Fibroblast of skin of right quadriceps (primary cell): ENCODE results near the gene TBC1D16.
"Not testable (repeated sequence)": the region's sequence is repeated elsewhere in the genome, so short reads cannot be mapped to it uniquely, and the experiment has no call there.

ENCODE experiments used
- DNase-seq: peaks from one replicate; pipeline ENCODE4 v3.0.0-alpha.2; 2013

The TBC1D16 gene

DNA sequence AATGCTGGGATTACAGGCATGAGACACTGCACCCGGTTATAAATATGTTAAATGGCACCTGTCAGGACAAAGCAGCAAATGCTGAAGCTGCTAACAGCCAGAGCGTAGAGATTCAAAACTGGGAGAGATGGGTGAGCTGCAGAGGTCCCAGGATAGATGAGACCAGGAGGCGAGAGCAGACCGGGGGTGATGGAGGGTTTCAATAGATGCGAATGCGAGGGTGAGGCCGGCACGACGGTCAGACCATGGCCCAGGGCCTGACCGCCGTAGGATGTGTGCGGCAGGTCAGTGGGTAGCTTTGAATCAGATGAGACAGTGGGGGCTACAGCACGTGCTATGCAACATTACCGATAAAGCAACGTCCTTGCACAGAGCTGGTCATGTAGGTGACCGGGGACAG is 15.0 kb upstream of the TBC1D16 start:
- no peak for DNase-seq

DNA sequence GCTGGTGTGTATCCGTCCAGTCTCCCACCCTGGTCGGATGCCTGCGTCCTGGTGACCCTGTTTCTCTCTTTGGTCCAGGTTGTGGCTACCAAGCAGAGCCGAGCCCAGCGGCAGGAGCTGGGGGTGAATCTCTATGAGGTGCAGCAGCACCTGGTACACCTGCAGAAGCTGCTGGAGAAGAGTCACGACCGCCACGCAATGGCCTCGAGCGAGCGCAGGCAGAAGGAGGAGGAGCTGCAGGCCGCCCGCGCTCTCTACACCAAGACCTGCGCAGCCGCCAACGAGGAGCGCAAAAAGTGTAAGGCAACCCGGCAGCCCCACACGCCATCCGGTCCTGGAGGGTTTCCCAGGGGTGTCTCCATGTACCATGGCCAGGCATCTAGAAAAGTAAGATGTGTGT is 14.3 kb upstream of the TBC1D16 start:
- DNase-seq, result no peak

DNA sequence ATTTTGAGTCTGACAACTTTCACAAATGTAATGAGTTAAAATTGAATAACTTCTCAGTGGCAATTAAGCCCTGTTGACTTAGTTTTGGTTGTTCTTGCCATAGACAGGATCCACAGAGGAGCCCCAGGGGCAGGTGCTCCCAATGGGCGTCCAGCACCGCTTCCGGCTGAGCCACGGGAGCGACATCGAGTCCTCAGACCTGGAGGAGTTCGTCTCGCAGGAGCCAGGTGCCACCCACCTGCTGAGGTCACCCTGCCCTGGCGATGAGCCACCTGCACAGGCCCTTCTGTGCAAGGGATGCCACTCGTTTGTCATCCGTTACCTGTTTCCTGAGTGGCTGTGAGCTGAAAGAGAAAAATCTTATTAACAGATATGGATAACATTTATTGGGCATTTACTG is 11.5 kb upstream of the TBC1D16 start:
- no peak for DNase-seq

DNA sequence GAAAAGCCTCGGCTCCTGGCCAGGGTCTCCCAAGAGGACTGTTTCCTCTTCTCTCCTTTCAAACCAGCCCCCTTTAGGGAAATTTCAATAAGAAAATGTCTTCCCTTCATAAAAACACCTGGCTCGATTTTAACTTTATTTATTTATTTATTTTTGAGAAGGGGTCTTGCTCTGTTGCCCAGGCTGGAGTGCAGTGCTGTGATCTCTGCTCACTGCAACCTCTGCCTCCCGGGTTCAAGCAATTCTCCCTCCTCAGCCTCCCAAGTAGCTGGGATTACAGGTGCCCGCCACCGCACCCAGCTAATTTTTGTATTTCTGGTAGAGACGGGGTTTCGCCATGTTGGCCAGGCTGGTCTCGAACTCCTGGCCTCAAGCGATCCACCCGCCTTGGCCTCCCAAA is 11.0 kb upstream of the TBC1D16 start:
- not testable (repeated sequence) for DNase-seq

DNA sequence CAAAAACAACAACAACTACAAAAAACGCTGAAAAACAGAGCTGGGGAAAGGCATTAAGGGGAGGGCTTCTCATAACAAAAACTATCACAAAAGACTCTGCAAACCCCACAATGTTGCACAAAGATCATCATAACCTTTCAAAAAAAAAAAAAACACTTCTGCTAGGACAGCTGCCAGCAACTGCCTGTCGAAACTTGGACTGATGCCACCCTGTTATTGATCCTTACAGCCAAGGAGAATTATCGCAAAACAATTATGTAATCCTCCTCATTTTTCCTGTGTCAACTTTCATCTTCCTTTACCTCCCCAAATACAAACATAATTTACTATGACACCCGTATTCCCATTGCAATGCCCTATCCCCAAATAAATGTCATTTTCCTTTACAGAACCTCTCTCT is 10.0 kb upstream of the TBC1D16 start:
- DNase-seq, result no peak

DNA sequence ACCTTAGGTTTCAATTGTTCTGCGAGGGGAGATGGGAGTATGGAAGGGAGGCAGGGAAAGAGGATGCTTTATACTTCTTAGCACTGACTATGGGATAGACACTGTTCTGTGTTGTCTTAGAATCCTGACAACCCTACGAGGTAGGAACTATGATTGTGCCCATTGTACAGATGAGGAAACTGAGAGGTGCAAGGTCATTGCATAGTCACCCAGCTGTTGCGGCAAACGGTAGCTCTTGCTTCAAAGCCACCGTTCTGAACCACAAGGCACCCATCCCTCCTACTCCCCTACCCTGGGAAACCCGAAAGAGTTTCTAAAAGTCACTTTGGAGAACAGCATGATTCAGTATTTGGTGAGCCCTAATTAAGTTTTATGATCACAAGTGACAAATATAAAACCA is 8.3 kb upstream of the TBC1D16 start:
- no peak for DNase-seq

DNA sequence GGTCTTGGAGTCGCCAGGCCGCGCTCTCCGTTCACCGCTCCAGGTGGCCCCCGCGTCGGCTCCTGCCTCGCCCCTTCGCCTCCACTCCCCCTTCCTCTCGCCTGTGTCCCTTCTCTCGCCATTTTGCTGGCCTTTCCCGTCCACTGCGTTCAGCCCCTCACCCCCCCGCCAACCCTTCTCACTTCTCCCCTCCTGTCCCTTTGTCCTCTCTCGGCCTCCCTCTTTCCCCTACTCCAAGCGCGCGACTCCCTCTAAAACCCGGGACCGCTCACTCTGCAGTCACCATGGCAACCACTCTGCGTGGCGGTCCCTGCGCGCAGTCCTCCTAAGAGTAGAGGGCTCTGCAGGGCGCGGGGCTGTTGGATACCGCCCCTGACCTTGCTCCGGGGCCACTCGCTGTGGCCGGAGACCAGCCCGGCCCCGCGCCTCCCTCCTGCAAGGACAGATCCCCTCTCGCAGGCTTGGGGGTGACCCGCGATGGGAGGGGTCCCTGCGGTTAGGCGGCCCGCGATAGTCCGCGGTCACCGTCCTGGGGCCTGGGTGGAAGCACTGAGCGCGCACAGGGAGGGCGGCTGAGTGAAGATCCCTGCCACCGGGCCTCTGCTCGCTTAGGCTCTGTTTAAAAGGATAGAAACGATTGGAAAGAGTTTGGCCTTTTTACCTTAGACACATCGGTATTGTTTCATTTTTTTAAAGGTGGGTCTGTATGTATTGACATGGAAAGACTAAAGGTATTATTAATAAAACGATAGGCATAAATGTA is 1.2 kb upstream of the TBC1D16 start:
- peak; percentile 34 for DNase-seq

DNA sequence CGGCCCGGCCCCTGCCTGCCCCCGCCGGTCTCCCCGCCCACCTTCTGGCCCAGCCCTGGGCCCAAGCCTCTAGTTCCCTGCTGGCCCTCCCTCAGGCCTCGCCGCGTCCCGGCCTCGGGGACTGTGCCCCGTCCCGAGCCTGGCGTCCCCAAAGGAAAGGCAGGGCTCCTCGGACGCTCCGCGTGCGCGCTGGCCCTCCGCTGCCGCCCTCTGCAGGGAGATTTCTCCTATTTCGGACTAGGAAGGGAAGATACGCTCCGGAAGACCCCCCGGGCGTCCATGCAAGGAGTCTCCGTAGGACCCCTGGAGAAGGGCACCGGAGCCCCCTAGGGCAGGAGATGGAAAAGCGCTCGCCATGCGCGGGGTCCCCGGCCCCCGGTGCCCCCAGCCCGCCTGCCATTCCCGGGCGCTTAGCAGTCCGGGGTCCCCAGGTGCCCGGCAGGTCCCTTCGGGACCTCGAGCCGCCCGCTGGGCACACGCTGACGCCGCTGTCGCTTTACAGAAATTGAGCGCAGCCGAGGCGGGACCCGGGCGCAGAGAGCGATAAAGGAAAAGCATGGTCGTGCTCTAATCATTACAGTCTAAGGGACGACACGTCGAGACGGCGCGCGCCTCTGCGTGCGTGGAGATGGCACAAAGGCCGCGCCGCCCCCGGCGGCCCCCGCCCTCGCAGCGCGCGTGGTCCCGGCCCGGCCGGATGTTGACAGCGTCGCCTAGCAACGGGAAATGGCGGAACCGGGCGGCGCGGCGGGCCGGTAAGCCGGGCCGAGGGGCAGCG is 454 bp upstream of the TBC1D16 start, which contains the start of gene CCDC40:
Gene CCDC40, plus strand, starts transcription at position 706 of the 778 bp plus-strand sequence. Its CDS starts 21 bp downstream, at position 727.
- peak; percentile 70 for DNase-seq

DNA sequence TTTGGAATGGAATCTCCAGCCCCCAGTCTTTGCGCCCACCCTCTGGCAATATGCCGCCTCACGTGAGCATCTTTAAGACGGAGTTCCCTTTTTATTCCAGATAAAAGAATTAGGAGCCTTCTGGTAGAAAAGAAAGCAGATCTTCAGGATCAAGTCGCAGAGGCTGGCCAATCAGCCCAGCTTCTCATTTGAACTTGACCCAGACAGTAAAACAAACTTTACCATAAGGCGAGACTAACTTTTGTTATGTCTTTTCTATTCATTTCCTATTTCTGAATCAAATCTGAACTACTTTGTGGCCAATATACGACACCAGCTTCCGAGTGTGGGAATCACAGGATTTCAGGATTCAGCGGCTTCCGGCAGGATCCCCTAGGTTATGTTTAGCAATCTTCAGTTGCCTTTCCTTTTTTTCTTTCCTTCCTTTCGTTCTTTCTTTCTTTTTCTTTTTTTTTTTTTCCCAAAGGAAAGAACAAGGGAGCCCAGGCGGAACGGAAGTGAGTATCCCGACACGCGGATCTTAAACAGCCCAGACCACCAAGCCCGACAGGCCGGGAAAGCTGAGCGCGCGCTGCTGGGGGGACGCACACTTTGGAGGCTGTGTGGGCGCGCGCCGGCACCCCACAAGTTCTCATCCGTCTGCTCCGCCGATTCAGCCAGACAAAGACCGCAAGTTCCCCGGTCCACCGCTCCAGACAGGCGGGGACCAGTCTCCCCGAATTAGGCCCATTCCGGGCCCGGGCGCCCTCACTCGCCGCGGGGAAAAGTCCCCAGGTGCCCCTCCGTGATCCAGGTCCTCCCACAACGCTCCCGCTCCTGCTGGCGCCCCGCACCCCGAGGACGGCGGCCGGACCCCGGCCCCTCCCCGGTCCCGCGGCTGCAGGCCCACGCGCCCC is 633 bp downstream of the TBC1D16 start:
- peak; percentile 27 for DNase-seq

DNA sequence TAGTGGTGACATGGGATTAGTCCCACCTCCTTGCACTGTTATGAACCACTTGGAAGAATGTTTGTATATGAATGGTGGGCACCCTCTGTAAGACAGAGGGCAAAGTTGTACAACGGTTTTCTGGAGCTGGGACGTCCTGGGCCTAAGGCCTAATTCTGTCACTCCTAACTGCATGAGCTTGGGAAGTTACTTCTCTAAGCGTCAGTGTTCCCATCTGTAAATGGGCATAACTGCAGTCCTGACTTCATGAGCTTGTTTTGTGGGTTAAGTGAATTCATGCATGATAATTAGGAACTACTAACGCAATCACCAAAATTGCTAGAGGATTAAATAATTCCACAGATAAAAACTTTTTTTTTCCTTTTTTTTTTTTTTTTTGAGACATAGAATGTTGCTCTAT is 1.8 kb downstream of the TBC1D16 start:
- DNase-seq, result no peak

DNA sequence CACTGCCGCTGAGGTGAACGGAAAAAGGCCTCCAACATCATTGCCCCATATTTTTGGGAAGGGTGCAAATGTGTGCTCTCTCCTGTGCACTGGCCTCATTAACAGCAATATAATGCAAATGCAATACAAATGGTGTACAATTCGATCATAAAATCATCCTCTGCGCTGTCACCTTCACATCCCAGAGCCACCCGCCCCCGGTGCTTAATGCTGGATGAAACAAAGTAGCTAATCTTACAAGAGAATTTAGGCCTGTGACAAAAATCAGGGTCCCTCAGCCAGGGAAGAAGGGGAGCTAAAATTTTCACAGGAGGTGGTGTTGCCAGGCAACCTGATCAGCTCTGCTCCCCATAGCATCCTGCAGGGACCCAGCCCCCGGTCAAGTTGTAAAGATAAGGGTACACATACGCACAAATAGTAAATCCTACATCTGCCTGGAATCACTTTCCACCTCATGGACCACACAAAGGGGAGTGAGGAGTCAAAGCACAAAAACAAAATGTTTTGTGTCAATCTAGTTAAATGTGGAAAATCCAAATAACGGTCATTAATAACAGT is 3.0 kb downstream of the TBC1D16 start:
- DNase-seq, result no peak

DNA sequence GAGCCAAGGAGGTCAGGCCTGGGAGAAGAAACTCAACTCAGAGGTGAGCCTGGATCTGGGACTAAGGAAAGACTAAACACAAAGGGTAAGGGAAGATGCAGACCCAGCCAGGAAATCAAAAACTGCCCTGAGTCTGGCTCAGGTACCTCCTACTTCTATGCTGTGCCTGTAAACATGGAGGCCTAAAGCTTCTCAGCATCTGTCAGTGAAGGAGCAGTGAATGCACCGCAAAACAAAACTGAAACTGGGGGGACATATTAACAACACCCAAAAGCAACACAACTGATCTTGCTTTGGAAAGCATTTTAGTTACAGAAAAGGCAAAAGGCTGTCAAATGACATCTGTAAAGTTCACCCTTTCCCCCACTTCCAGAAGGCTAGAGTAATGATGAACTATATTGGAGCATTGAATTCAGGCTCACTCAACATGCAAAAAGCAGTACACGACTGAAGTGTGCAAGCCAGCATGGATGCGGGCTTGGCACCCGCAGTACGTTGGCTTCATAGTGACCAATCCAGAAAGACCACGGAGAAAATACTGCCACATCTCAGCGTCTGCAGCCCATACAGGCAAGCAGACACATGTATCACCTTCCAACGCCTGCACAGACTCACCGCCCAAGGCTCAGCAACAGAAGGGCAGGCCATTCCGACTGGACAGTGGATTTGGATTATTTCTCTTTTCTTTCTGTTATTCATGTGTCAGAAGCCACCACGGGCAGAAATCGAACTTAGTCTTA is 3.8 kb downstream of the TBC1D16 start:
- DNase-seq, result no peak

DNA sequence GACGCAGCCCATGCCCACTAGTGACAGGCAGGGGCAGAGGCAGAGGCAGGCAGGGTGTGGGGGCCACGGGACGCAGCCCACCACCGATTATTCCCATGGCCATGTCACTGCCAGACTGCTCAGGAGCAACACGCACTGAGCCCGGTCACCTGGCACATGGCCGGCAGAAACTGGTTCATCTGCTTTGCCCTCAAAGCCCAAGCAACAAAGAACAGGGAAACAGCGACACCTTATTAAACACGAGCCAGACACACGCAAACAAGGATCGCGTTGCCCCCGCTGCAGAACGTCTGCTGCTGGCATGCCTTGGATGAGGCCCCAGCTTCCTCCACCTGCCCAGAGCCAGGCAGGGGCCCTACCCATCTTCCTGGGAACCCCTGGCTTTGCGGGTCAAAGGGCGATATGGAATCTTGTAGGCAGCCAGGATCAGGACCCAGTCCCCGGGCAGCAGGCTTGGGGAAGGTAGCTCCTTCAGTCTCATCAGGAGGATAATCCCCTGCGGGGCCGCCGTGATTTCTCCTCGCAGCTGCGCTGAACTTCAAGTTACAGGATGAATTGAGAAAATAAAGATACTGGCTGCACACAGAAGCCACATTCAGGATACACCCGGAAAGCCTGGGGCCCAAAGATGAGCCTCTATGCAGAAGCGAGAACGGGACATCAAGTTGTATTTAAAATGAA is 4.8 kb downstream of the TBC1D16 start:
- DNase-seq, result no peak

DNA sequence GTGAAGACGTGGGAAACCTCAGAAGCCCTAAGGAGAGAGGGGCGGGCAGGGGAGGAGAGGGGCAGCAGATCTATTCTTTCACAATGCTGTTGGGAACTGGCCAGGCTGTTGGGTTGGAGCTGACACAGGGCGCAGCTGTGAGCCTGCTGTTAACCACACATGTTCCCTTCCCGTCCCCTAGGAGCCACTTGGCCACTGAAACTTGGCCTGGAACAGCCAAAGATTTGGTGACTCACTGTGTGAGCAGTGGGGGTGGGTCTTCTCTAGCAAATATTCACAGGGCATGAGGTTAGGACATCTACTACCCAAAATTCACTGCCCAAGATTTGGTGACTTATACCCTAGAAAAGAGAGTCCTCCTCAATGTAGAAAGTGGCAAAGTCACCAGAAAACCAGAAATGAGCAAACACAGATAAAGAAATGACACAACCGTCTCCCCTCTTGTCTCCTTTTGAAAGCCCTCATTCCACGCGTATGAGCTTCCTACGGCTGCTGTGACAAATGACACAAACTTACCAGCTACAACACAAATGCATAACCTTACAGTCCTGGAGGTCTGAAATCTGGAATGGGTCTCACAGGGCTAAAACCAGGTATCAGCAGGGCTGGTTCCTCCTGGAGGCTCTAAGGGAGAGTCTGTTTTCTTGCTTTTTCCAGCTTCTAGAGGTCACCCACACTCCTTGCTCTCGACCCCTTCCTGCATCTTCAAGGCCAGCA is 6.3 kb downstream of the TBC1D16 start:
- peak; percentile 84 for DNase-seq

DNA sequence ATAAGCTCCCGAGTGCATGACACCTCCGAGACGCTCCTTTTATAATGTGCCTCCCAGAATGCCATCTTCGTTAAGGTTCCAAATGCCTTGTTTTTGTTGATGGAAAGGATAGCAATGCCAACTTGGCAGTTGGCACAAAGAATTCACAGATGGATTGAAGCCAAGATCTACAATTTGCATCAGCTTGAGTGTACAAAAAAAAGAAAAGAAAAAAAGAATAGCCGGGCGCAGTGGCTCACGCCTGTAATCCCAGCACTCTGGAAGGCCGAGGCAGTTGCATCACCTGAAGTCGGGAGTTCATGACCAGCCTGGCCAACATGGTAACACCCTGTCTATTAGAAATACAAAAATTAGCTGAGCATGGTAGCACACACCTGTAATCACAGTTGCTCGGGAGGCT is 7.6 kb downstream of the TBC1D16 start:
- DNase-seq, result no peak

DNA sequence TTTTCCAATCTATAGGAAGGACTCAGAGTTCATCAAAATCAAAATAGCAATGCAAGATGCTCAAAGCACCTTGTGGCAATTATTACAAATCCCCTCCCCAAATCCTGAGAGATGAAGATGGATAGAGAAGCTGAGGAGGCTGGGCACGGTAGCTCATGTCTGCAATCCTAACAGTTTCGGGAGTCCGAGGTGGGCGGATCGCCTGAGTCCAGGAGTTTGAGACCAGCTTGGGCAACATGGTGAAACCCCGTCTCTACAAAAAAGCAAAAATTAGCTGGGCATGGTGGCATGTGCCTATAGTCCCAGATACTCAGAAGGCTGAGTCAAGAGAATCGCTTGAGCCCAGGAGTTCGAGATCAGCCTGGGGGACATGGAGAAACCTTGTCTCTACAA is 8.6 kb downstream of the TBC1D16 start:
- no peak for DNase-seq

DNA sequence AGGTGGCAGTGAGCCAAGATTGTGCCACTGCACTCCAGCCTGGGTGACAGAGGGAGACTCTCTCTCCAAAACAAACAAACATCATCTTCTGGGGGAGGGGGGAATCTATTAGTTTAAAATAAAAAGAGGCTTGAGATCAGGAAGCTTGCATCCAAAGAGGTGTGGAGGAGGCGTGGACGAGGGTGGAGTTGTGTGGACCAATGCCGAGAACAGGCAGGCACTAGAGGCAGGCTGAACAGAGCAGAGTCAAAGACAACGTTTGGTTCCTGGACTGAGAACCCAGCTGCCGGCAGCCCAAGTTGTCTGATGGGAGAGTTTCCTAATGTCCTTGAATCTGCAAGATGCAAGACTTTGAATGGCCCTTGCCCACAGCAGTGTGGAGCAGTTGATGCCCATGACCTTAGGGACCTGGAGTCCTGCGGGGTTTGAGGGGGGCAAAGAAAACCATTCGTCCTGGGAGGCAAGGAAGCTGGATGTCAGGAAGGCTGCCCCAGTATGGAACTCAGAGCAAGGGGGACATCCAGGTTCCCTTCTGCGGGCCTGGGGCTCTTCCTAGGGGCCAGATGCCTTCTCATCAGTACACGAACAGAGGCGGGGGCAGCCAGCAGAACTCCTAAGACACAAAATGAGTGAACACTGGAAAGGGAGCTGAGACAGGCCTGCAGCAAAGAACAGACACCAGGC is 9.2 kb downstream of the TBC1D16 start:
- DNase-seq, result no peak

DNA sequence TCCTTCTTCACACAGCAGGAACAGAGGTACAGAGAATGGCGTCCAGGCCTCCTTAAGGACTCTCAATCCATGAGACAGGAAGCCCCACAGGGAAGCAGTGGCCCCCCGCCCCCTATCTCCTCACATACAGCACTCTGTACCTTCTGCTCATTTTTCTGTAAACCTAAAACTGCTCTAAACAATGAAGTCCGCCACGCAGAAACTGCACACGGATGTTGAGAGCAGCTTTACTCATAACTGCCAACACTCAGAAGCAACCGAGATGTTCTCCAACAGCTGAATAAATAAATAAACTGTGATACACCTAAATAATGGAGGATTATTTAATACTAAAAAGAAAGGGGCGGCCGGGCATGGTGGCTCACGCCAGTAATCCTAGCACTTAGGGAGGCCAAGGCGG is 9.9 kb downstream of the TBC1D16 start:
- DNase-seq, result no peak

DNA sequence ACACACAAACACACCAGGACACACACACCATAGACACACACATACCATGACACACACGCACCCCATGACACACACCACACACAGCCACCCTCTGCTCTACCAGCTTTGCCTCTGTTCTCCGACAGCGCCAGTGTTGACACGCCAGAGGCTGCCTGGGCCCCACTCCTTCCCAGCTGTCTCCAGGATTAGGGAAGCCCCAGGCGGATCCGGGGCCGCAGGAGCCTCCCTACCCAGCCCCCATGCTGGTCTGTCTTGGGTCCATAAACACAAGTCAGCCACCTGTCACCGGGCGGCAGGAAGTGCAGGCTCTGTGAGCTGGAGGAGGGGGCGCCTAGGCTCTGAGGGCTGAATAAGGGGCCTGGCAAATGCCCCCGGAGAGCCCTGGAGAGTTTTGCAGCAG is 10.5 kb downstream of the TBC1D16 start:
- peak; percentile 13 for DNase-seq
